Cardiac atrium fibroblast (primary cell): ENCODE results near the gene TMEM183A. TPM values are rescaled to one million over a fixed set of nuclear protein-coding genes. Genes with fewer than 3 reads are reported as not detected.

Experiments used
- total RNA-seq: library from RNA; depleted of rRNA; stranded (reverse); fragments of >200 nt; gene quantifications from 2 replicates; pipeline ENCODE4 v1.2.3, GENCODE V29; 2015

TMEM183A gene, protein sequence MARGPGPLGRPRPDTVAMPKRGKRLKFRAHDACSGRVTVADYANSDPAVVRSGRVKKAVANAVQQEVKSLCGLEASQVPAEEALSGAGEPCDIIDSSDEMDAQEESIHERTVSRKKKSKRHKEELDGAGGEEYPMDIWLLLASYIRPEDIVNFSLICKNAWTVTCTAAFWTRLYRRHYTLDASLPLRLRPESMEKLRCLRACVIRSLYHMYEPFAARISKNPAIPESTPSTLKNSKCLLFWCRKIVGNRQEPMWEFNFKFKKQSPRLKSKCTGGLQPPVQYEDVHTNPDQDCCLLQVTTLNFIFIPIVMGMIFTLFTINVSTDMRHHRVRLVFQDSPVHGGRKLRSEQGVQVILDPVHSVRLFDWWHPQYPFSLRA
- 54.9 and 70.0 TPM in 2 replicates for total RNA-seq

DNA sequence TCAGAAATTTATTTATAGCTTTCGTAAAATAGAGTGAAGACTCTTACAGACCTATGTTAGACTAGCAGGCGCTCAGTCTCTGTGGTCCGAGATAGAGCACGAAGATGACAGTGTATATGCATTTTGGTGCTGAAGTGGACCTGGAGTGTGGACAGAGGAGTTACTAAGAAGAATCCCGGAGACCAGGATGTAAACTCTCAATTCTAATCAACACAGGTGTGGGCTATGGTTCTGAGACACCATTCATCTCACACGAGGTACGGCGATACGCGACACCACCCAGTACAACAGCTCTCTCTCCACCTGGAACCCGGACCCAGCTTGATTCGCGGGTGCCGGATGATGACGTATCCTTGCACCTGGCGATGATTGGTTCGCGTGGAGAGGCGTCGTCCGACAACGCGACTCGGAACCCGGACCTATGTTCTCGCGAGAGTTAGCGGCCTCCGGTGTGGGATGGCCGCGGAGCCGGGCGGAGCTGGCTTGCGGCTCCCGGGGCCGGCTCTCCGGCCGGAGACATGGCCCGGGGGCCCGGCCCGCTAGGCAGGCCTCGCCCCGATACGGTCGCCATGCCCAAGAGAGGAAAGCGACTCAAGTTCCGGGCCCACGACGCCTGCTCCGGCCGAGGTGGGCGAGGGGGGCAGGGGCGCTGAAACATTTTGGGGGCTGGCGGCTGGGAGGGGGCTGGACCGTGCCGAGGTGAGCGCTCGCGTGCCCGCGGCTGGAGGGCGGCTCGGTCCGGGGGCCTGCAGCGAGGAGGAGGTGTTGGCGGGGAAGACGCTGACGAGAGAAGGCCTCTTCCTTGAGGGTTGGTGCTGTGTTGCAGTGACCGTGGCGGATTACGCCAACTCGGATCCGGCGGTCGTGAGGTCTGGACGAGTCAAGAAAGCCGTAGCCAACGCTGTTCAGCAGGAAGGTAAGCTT is at the start of gene TMEM183A:
Gene TMEM183A (plus strand): TSS at position 427 of the 924 bp plus-strand sequence. CDS start 92 bp downstream, at position 519.

DNA sequence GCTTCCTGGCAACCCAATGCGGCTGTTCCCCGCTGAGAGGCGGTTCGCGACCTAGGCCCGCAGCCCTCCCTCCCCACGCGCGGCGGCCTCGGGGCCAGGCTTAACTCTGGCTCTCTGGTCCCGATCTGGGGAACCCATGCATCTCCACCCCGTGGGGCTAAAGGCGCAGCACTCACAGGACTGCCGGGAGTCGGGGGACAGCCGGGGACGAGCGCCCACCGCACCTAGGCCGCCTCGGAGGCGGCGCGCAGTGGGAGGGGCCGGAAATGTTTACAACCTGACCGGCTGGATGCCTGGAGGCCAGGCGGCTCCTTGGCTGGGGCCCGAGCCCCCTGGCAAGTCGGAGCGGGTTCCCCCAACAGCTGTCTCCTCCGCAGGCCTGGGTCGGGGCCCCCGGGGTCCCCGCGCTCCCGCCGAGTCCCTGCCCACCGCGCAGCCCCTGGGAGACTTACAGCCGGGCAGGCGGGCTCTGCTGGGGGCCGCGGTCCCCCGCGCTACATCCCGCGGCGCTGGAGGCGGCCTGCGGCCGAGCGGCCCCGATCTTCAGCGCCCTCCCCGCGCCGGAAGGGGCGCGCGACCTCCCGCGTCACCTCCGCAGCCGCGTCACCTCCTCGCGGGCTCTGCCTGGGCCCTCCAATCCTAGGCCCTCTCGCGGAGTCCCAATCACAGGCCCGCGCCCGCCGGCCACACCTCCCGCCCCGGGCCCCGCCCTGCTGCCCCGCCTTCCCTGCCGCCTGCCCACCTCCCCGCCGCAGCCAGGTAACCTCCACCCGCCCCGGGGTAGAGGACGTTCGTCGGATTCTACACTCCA is 49.2 kb upstream of the TMEM183A start, which contains the start of gene ADIPOR1:
Gene ADIPOR1 (minus strand): TSS at position 580 of the 811 bp plus-strand sequence. CDS start 7,242 bp downstream, outside the sequence.

DNA sequence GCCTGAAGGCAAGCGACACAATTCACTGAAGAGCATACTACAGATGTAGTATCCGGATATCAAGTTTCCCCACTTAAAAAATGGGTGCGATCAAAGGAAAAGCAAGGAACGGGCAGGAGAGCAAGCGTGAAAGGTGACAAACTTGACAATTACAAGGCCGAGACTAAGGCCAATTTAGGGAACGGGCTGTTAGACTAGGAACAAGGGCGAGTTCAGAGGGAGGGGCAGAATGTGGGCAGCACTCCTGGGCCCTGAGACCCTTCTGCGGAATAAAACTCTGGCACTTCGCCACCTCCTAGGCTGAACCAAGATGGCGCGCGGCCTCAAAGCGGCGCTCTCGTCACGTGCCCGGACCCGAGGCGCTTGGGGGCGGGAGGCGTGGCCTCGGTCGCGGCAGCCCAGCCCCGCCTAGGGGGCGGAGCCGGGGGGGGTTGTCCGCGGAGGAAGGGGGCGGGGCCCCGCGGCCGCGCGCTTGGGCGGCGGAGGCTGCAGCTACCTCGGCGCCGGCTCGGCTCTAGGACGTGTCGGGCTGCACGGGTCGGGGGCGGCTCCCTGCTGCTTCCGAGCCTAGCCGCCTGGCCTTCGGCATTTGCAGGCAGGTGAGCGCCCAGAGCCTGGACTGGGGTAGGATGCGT is 19.0 kb downstream of the TMEM183A start, which contains the start of gene PPFIA4:
Gene PPFIA4 (plus strand): TSS at position 461 of the 635 bp plus-strand sequence. CDS start 12,518 bp downstream, outside the sequence.

Other genes starting within 250 kb of the TMEM183A start
- 45.9 and 57.7 TPM in 2 replicates for gene KDM5B, start 199.0 kb upstream of the TMEM183A start, total RNA-seq
- 0.97 and 4.9 TPM in 2 replicates for gene PCAT6, start 196.4 kb upstream of the TMEM183A start, total RNA-seq
- 2.3 and 5.3 TPM in 2 replicates for gene RABIF, start 118.2 kb upstream of the TMEM183A start, total RNA-seq
- 11.0 and 13.6 TPM in 2 replicates for gene KLHL12, start 80.1 kb upstream of the TMEM183A start, total RNA-seq
- 91.0 and 106 TPM in 2 replicates for gene ADIPOR1, start 49.1 kb upstream of the TMEM183A start, total RNA-seq
- gene CYB5R1, start 40.1 kb upstream of the TMEM183A start, total RNA-seq, result 41.7 and 45.0 TPM in 2 replicates
- gene PPFIA4, start 19.1 kb downstream of the TMEM183A start, total RNA-seq, result 10.2 and 24.6 TPM in 2 replicates
- gene MYOG, start 78.6 kb downstream of the TMEM183A start, total RNA-seq, result not detected in 2 replicates
- not detected in 2 replicates for gene ADORA1, start 120.4 kb downstream of the TMEM183A start, total RNA-seq
- gene MYBPH, start 168.5 kb downstream of the TMEM183A start, total RNA-seq, result not detected in 2 replicates
- 0.54 and 23.8 TPM in 2 replicates for gene CHI3L1, start 179.3 kb downstream of the TMEM183A start, total RNA-seq
- not detected in 2 replicates for gene CHIT1, start 222.3 kb downstream of the TMEM183A start, total RNA-seq